SK-N-SH (cell line): ENCODE data around the gene NPIPB6.

Source experiments
- CHD2 ChIP-seq: fragments of 150-350 bp; IDR thresholded peaks from 2 replicates; pipeline ENCODE4 v1.6.1; 2018; ENCODE audit warnings: low read length; ENCODE audit not compliant: partially characterized antibody
- CTCF ChIP-seq: fragments of 200-600 bp; sonication (generic); IDR thresholded peaks from 2 replicates; pipeline ENCODE4 v1.6.1; 2017; ENCODE audit warnings: antibody characterized with exemption, mild to moderate bottlenecking, moderate library complexity
- IRF3 ChIP-seq: fragments of 150-350 bp; IDR thresholded peaks from 2 replicates; pipeline ENCODE4 v1.6.1; 2016; ENCODE audit warnings: mild to moderate bottlenecking, low read depth, low read length
- REST ChIP-seq: IDR thresholded peaks from 2 replicates; pipeline ENCODE4 v1.6.1; 2012; ENCODE audit warnings: mild to moderate bottlenecking, low read depth, low read length, moderate library complexity
- SIN3A ChIP-seq: IDR thresholded peaks from 2 replicates; pipeline ENCODE4 v1.6.1; 2012; ENCODE audit warnings: low read depth, mild to moderate bottlenecking, low read length, moderate library complexity, borderline replicate concordance

GRCh38 chr16:28320023-28320561 lies 43.2 kb downstream of the NPIPB6 start:
- TF ChIP-seq CTCF (no peak), IRF3 (no peak), CHD2 (no peak), REST (no peak), SIN3A (no peak)
